Lung (tissue), 12 donors: ENCODE measurements around the gene OSTN. TPM values are rescaled to one million over a fixed set of nuclear protein-coding genes. Genes with fewer than 3 reads are reported as not detected.
"Not testable (repeated sequence)": the region's sequence is repeated elsewhere in the genome, so short reads cannot be mapped to it uniquely, and the experiment has no call there.

Experiments used
- ATAC-seq: fragments of 200-7000 bp; cut with Tn5 transposase; one replicate; pipeline ENCODE4 v1.9.1; 2020; ENCODE audit warnings: moderate number of reproducible peaks; ENCODE audit not compliant: insufficient read depth, low FRiP score
- DNase-seq, 3 donors: peaks; one replicate each; pipeline ENCODE4 v3.0.0-alpha.2; 2013 to 2017
- H3K27ac ChIP-seq, 2 donors: one replicate each; pipeline ENCODE4 v1.5.1; 2013; ENCODE audit warnings: mild to moderate bottlenecking in 2 of 2, moderate library complexity in 2 of 2, control low read depth in 1 of 2, inconsistent platforms in 1 of 2, low read depth in 1 of 2, low read length in 1 of 2
- H3K27me3 ChIP-seq, 3 donors: one replicate each; pipeline ENCODE4 v1.5.1; 2013; ENCODE audit warnings: low read length in 2 of 3; ENCODE audit not compliant: control insufficient read depth in 3 of 3, insufficient read depth in 3 of 3
- H3K36me3 ChIP-seq, 4 donors: one replicate each; pipeline ENCODE4 v1.5.1; 2013; ENCODE audit warnings: low read length in 4 of 4, mild to moderate bottlenecking in 1 of 4, moderate library complexity in 1 of 4; ENCODE audit not compliant: control insufficient read depth in 4 of 4, insufficient read depth in 4 of 4
- H3K4me1 ChIP-seq, 5 donors: one replicate each; pipeline ENCODE4 v1.5.1; 2013; ENCODE audit warnings: low read length in 5 of 5, mild to moderate bottlenecking in 2 of 5, moderate library complexity in 1 of 5; ENCODE audit not compliant: control insufficient read depth in 5 of 5, insufficient read depth in 5 of 5
- H3K4me3 ChIP-seq: one replicate; pipeline ENCODE4 v1.5.1; 2013; ENCODE audit warnings: mild to moderate bottlenecking, control low read depth, moderate library complexity
- H3K9ac ChIP-seq, 2 donors: one replicate each; pipeline ENCODE4 v1.5.1; 2013; ENCODE audit warnings: low read length in 2 of 2, control low read depth in 1 of 2; ENCODE audit not compliant: insufficient read depth in 1 of 2
- H3K9me3 ChIP-seq, 4 donors: one replicate each; pipeline ENCODE4 v1.5.1; 2013; ENCODE audit warnings: low read length in 3 of 4, mild to moderate bottlenecking in 1 of 4, moderate library complexity in 1 of 4; ENCODE audit not compliant: control insufficient read depth in 4 of 4, insufficient read depth in 3 of 4
- WGBS, 2 donors: extraction: QIAGEN DNeasy Blood & Tissue Kit; methylation state at CpG; one replicate each; pipeline ENCODE4 v1.1.7; 2013; 5-methylcytosine and 5-hydroxymethylcytosine counted together
- polyA plus RNA-seq, 2 donors: library from polyadenylated mRNA; stranded (reverse); fragments of 200-250 nt; gene quantifications; one replicate each; pipeline ENCODE4 v1.2.1, GENCODE V29; 2013
- total RNA-seq, 2 donors: library from RNA; depleted of rRNA in 1 of 2; stranded (reverse); fragments of >200 nt in 1 of 2; gene quantifications; one replicate each; pipeline ENCODE4 v1.2.1, GENCODE V29; 2014 to 2021
- TF ChIP-seq, protein P1 (sequence below): IDR thresholded peaks from 2 replicates; pipeline ENCODE4 v1.5.1; 2012; ENCODE audit warnings: mild to moderate bottlenecking; ENCODE audit errors: control extremely low read depth, extremely low read depth
- donor health status: control.
- donor health status: control.
- donor health status: Bipolar disorder and iron deficiency.
- donor health status: healthy.
- donor health status: DM: yes; HTN: yes; CAD: no.

The OSTN gene
- total and polyA plus RNA-seq, 4 donors = not detected

DNA sequence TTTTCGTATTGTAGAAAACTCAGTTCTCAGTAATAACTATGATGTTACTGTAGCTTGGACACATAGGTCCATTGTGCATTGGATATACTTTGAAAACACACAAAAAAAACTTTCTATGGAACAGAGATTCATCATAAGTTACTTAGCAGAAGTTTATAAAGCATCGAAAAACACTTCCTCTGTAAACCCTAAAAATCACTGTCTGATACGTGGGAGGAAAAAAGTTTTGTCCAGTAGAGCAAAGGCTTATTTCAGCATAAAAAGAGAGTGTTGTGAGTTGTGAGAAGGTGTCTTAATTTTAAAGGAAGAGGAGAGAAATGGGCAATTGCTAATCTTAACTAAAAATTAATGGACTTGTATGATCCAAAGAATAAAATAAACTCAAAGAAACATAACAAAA is 64.8 kb downstream of the OSTN start:
- Histone ChIP-seq H3K36me3 (no peaks in the 10 kb centered on the region), H3K9ac (no peak overlapping the region), H3K27ac (no peak overlapping the region), H3K4me1 (peaks cover 0 to 3% (median 0%) of the 10 kb centered on the region in 5 donors), H3K4me3 (no peak overlapping the region), H3K9me3 (no peaks in the 10 kb centered on the region), H3K27me3 (no peaks in the 10 kb centered on the region)
- ATAC-seq (no peak), DNase-seq (no peak)
- TF ChIP-seq, protein P1, sequence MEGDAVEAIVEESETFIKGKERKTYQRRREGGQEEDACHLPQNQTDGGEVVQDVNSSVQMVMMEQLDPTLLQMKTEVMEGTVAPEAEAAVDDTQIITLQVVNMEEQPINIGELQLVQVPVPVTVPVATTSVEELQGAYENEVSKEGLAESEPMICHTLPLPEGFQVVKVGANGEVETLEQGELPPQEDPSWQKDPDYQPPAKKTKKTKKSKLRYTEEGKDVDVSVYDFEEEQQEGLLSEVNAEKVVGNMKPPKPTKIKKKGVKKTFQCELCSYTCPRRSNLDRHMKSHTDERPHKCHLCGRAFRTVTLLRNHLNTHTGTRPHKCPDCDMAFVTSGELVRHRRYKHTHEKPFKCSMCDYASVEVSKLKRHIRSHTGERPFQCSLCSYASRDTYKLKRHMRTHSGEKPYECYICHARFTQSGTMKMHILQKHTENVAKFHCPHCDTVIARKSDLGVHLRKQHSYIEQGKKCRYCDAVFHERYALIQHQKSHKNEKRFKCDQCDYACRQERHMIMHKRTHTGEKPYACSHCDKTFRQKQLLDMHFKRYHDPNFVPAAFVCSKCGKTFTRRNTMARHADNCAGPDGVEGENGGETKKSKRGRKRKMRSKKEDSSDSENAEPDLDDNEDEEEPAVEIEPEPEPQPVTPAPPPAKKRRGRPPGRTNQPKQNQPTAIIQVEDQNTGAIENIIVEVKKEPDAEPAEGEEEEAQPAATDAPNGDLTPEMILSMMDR = no peak
- WGBS, 2 donors = 50 to 66% methylated on average over 3 of the region's 3 CpGs

DNA sequence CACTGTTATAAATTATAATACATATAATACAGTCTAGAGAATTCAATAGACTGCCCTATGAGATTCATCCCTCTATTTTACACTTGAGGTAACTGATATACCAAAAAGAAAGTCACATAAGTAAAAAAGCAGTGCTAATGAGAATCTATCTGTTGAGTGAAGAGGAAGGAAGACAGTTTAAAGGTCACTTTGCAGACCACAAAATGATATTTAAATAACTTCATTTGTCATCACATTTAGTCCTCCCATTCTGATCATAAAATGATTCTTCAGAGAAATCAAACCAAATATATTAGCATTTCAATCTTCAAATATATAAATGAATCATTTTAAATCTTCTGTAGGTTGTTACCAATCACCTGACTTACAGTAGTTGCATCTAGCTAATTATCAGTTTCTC is 69.7 kb downstream of the OSTN start:
- Histone ChIP-seq H3K27ac (no peak overlapping the region), H3K4me1 (no peaks in the 10 kb centered on the region), H3K9me3 (no peaks in the 10 kb centered on the region), H3K27me3 (no peaks in the 10 kb centered on the region), H3K9ac (no peak overlapping the region), H3K4me3 (no peak overlapping the region), H3K36me3 (no peaks in the 10 kb centered on the region)
- no peak for ATAC-seq
- no peak for DNase-seq
- TF ChIP-seq, protein P1 = no peak

DNA sequence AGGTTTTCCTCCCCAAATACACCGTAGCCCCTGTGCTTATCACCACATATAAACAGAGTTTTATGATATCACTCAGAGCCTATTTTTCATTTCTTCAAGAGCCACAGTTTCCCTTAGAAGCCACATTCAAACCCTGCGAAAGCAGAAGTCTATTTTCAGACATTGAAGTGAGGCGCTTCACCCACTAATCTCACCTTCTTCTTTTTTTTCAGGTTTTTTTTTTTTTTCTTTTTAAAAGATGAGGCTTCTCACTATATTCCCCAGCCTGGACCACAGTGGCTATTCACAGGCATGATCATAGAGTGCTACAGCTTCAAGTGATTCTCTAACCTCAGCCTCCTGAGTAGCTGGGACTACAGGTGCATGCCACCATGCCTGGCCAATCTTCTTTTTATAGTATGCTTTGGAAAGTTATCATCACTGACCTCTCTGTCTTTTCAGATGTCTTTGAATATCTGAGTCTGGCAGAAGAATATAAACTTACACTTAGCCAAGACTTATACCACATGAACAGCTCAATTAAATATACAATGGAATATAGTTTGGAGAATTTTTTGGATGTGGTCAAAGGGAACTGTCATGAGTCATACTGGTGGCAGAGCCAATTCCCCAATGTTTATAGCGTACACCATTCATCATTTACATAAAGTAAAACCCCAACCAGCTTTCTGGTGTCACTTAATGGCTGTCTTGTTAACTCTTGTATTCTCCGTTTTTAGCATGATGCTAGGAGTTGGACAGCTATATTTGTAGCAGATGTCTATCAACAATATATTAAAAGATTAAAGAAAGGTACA is 70.4 kb downstream of the OSTN start:
- no peak for ATAC-seq
- H3K27me3 ChIP-seq = no peaks in the 10 kb centered on the region
- no peak overlapping the region for H3K9ac ChIP-seq
- no peaks in the 10 kb centered on the region for H3K36me3 ChIP-seq
- peak in 1 of 3 donors; percentile 8 for DNase-seq
- WGBS, 2 donors = 57 to 87% methylated on average over 5 of the region's 5 CpGs
- H3K4me3 ChIP-seq = no peak overlapping the region
- H3K27ac ChIP-seq = no peak overlapping the region
- H3K4me1 ChIP-seq = no peaks in the 10 kb centered on the region
- TF ChIP-seq, protein P1 = no peak
- H3K9me3 ChIP-seq = no peaks in the 10 kb centered on the region

DNA sequence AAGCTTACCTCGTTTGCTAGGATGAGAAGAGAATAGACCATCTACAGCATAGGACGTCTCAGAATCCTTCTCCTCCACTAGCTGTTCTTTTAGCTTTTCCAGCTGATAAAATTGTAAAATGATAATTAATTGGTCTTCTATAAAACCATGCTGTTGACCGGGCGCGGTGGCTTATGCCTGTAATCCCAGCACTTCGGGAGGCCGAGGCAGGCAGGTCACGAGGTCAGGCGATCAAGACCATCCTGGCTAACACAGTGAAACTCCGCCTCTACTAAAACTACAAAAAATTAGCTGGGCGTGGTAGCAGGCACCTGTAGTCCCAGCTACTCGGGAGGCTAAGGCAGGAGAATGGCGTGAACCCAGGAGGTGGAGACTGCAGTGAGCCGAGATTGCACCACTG is 76.2 kb downstream of the OSTN start:
- WGBS, 2 donors = 92 to 97% methylated on average over 14 of the region's 14 CpGs
- H3K27me3 ChIP-seq, DNase-seq, H3K4me3 ChIP-seq, H3K36me3 ChIP-seq, H3K27ac ChIP-seq, H3K4me1 ChIP-seq, H3K9me3 ChIP-seq, H3K9ac ChIP-seq, ATAC-seq: not testable (repeated sequence)
